Smooth muscle cell (in vitro differentiated cells): ENCODE results near the gene ACSS3. TPM values are rescaled to one million over a fixed set of nuclear protein-coding genes. Genes with fewer than 3 reads are reported as not detected.

ENCODE experiments used
- DNase-seq: peaks from one replicate; lab custom pipeline; 2025; ENCODE audit not compliant: unreplicated experiment; lab: John Stamatoyannopoulos, UW
- H2AFZ ChIP-seq: fragments of 200-600 bp; sonication (generic); 2 replicates; pipeline ENCODE4 v1.6.0; 2016; ENCODE audit warnings: antibody characterized with exemption, low read depth, mild to moderate bottlenecking
- H3F3A ChIP-seq: fragments of 200-600 bp; sonication (generic); 2 replicates; pipeline ENCODE4 v1.6.0; 2017; ENCODE audit warnings: antibody characterized with exemption, low read depth
- H3K27ac ChIP-seq: fragments of 200-600 bp; sonication (generic); 2 replicates; pipeline ENCODE4 v1.5.1; 2016; ENCODE audit warnings: low read depth, mild to moderate bottlenecking
- H3K27me3 ChIP-seq: fragments of 200-600 bp; sonication (generic); 2 replicates; pipeline ENCODE4 v1.6.1; 2016; ENCODE audit warnings: low read depth, mild to moderate bottlenecking
- H3K36me3 ChIP-seq: fragments of 200-600 bp; sonication (generic); 2 replicates; pipeline ENCODE4 v1.5.1; 2016; ENCODE audit warnings: low read depth
- H3K4me1 ChIP-seq: fragments of 200-600 bp; sonication (generic); 2 replicates; pipeline ENCODE4 v1.5.1; 2016; ENCODE audit warnings: low read depth
- H3K4me2 ChIP-seq: fragments of 200-600 bp; sonication (generic); 2 replicates; pipeline ENCODE4 v1.6.0; 2016; ENCODE audit warnings: mild to moderate bottlenecking
- H3K4me3 ChIP-seq: fragments of 200-600 bp; sonication (generic); 2 replicates; pipeline ENCODE4 v1.5.1; 2016; ENCODE audit warnings: mild to moderate bottlenecking
- H3K79me2 ChIP-seq: fragments of 200-600 bp; sonication (generic); 2 replicates; pipeline ENCODE4 v1.6.0; 2016; ENCODE audit warnings: low read depth, mild to moderate bottlenecking
- H3K9ac ChIP-seq: fragments of 200-600 bp; sonication (generic); 2 replicates; pipeline ENCODE4 v1.6.0; 2016; ENCODE audit warnings: low read depth
- H3K9me3 ChIP-seq: fragments of 200-600 bp; sonication (generic); replicated peaks from 2 replicates; pipeline ENCODE4 v1.5.1; 2016; ENCODE audit warnings: low read depth
- H4K20me1 ChIP-seq: fragments of 200-600 bp; sonication (generic); 2 replicates; pipeline ENCODE4 v1.6.0; 2016; ENCODE audit warnings: low read depth
- WGBS: methylation state at CpG from one replicate; pipeline ENCODE4 v1.1.7; 2016; ENCODE audit warnings: low lambda C conversion rate; 5-methylcytosine and 5-hydroxymethylcytosine counted together
- polyA plus RNA-seq: library from polyadenylated mRNA; unstranded; fragments of >200 nt; fragmentation: Nextera tagmentation; extraction: Ambion mirVana; gene quantifications from 2 replicates; pipeline ENCODE4 v1.2.1, GENCODE V29; 2016
- total RNA-seq: library from RNA; depleted of rRNA; stranded (reverse); fragments of >200 nt; gene quantifications from 2 replicates; pipeline ENCODE4 v1.2.3, GENCODE V29; 2014
- TF ChIP-seq, protein P1 (sequence below): fragments of 200-600 bp; sonication (generic); IDR thresholded peaks from 2 replicates; pipeline ENCODE4 v1.5.1; 2017; ENCODE audit warnings: borderline replicate concordance, mild to moderate bottlenecking, antibody characterized with exemption; ENCODE audit not compliant: insufficient read depth, poor library complexity, severe bottlenecking

ACSS3 gene
- total and polyA plus RNA-seq, 2 experiments from 2014 or later, result 6.4 to 8.0 TPM

DNA sequence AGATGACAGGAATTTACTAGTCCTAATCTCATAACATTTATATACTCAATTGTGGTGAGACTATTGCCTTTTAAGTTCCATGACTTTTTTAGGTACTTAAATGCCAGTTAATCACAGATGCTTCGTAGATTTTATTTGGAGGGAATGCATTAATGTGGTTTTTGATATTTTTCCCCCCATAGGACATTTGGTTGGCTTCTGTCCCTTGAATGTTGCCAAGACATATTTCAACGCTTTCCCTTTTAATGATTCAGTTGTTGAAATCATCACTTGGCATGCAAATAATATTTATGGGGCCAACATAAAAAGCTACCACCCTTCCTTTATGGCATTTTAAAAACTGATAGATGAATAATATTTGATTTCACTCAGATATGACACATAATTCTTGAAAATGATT is 172.1 kb downstream of the ACSS3 start:
- TF ChIP-seq, protein P1, sequence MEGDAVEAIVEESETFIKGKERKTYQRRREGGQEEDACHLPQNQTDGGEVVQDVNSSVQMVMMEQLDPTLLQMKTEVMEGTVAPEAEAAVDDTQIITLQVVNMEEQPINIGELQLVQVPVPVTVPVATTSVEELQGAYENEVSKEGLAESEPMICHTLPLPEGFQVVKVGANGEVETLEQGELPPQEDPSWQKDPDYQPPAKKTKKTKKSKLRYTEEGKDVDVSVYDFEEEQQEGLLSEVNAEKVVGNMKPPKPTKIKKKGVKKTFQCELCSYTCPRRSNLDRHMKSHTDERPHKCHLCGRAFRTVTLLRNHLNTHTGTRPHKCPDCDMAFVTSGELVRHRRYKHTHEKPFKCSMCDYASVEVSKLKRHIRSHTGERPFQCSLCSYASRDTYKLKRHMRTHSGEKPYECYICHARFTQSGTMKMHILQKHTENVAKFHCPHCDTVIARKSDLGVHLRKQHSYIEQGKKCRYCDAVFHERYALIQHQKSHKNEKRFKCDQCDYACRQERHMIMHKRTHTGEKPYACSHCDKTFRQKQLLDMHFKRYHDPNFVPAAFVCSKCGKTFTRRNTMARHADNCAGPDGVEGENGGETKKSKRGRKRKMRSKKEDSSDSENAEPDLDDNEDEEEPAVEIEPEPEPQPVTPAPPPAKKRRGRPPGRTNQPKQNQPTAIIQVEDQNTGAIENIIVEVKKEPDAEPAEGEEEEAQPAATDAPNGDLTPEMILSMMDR, result no peak
- no peak for DNase-seq
- H3K79me2 ChIP-seq, result no peaks in the 10 kb centered on the region
- no peak overlapping the region for H3K4me2 ChIP-seq
- H3K9ac ChIP-seq, result no peak overlapping the region
- H3K4me3 ChIP-seq, result no peak overlapping the region
- peaks cover 13% of the 10 kb centered on the region for H3K4me1 ChIP-seq
- no peak overlapping the region for H3K27ac ChIP-seq
- H3K27me3 ChIP-seq, result no peaks in the 10 kb centered on the region
- 99% methylated on average over 2 of the region's 2 CpGs for WGBS
- no peaks in the 10 kb centered on the region for H4K20me1 ChIP-seq
- H3F3A ChIP-seq, result no peaks in the 10 kb centered on the region
- H3K36me3 ChIP-seq, result no peaks in the 10 kb centered on the region
- H2AFZ ChIP-seq, result no peak overlapping the region
- H3K9me3 ChIP-seq, result no peaks in the 10 kb centered on the region

DNA sequence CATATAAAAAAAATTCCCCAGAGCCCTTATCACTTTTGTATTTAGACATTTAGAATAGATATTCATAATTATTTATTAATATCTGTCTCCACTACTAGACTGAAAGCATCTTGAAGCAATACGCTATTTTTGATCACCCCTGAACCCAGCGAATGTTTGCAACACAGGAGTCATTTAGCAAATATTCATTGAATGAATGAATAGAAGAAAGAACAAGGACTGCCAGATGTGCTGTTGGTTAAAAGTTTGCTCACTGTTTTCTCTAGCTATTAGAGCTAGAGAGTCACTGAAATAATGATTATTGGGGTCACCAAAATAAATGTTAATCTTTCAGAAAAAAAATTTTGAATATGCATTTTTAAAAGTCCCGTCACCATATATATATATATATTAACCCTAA is 174.3 kb downstream of the ACSS3 start:
- 96% methylated on average over 3 of the region's 3 CpGs for WGBS
- Histone ChIP-seq H3K36me3 (no peaks in the 10 kb centered on the region), H3K9me3 (no peaks in the 10 kb centered on the region), H3K4me1 (no peaks in the 10 kb centered on the region), H3F3A (no peaks in the 10 kb centered on the region), H3K27me3 (no peaks in the 10 kb centered on the region), H3K27ac (no peak overlapping the region), H4K20me1 (no peaks in the 10 kb centered on the region), H2AFZ (no peak overlapping the region), H3K9ac (no peak overlapping the region), H3K4me3 (no peak overlapping the region), H3K4me2 (no peak overlapping the region), H3K79me2 (no peaks in the 10 kb centered on the region)
- DNase-seq, result no peak
- TF ChIP-seq, protein P1, result no peak

DNA sequence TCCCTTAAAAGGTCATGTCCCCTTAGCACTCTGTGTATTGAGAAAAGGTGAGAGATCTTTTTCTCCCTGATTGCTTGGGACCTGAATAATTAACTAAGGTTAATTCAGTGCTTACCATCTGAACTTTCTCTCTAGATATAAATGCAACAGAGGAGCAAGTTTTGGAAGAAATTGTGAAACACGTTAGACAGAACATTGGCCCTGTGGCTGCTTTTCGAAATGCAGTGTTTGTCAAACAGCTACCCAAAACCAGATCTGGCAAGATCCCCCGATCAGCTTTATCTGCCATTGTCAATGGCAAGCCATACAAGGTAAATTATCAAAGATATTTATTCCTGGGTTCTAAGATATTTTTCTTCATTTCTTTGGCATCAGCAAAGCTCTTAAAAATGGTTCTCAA is 175.5 kb downstream of the ACSS3 start:
- Histone ChIP-seq H3K27me3 (no peaks in the 10 kb centered on the region), H3K9me3 (no peaks in the 10 kb centered on the region), H4K20me1 (no peaks in the 10 kb centered on the region), H3K9ac (no peak overlapping the region), H3F3A (no peaks in the 10 kb centered on the region), H3K4me1 (no peaks in the 10 kb centered on the region), H3K4me3 (no peak overlapping the region), H3K36me3 (no peaks in the 10 kb centered on the region), H2AFZ (no peak overlapping the region), H3K4me2 (no peak overlapping the region), H3K79me2 (no peaks in the 10 kb centered on the region), H3K27ac (no peak overlapping the region)
- no peak for DNase-seq
- 97% methylated on average over 3 of the region's 3 CpGs for WGBS
- TF ChIP-seq, protein P1, result no peak

DNA sequence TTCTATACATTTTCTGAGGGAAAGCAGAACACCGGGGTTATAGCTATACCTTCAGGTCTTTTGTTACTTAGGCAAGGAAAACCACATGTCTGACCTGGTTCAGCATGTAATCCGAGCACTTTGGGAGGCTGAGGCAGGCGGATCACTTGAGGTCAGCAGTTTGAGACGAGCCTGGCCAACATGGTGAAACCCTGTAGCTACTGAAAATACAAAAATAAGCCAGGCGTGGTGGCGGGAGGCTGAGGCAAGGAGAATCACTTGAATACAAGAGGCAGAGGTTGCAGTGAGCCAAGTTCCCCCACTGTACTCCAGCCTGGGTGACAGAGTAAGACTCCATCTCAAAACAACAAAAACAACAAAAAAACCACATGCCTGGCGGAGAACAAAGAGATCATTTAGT is 177.6 kb downstream of the ACSS3 start:
- Histone ChIP-seq H3K79me2 (no peaks in the 10 kb centered on the region), H3K9ac (no peak overlapping the region), H3F3A (no peaks in the 10 kb centered on the region), H3K9me3 (no peaks in the 10 kb centered on the region), H4K20me1 (no peaks in the 10 kb centered on the region), H3K36me3 (no peaks in the 10 kb centered on the region), H3K27me3 (no peaks in the 10 kb centered on the region), H3K27ac (no peak overlapping the region), H3K4me2 (no peak overlapping the region), H3K4me3 (no peak overlapping the region), H2AFZ (no peak overlapping the region), H3K4me1 (no peaks in the 10 kb centered on the region)
- DNase-seq, result no peak
- WGBS, result 88% methylated on average over 7 of the region's 7 CpGs
- TF ChIP-seq, protein P1, result no peak
